Right ventricle myocardium superior (tissue), 1 donor: ENCODE results near the gene PRICKLE2. TPM values are rescaled to one million over a fixed set of nuclear protein-coding genes. Genes with fewer than 3 reads are reported as not detected.
"Not testable (repeated sequence)": the region's sequence is repeated elsewhere in the genome, so short reads cannot be mapped to it uniquely, and the experiment has no call there.

Source experiments
- ATAC-seq: fragments of 200-7000 bp; cut with Tn5 transposase; one replicate; pipeline ENCODE4 v1.9.1; 2020; ENCODE audit warnings: mild to moderate bottlenecking; ENCODE audit not compliant: poor library complexity
- DNase-seq: peaks from one replicate; pipeline ENCODE4 v3.0.0-alpha.2; 2020
- intact Hi-C: fragments of 100-400 bp; cut with DNase I; formaldehyde crosslinking; loops from one replicate; pipeline ENCODE4 v1.11.2; 2022
- total RNA-seq: library from RNA; stranded (reverse); fragmentation: NEBNext Ultra II Directional; extraction: Animal tissue kit (Norgen Biotek cat#: 25700); gene quantifications from one replicate; pipeline ENCODE4 v1.2.1, GENCODE V29; 2021
- donor health status: DM: no; HTN: yes; CAD: no; lungs with severe emphysema.

Gene PRICKLE2
- total RNA-seq, 1 donor from 2014 or later = 5.9 TPM

DNA sequence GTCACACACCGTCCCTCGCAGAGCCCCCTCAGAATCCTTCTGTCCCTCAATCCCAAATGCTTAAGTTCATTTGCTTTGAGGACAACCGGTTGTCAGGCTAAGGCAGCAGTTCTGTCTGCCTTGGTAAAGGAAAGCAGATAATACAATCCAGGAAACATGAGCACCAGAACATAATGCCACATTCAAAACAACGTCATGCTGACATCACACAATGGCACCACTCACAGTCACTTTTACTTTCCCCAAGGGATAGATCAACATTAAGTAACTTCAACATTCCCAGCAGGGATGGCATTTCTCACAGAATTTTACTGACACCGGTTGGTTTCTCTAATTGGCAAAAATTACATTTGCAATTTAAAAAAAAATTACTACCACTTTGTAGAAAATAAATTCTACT lies 127.3 kb downstream of the PRICKLE2 start:
- DNase-seq (no peak), ATAC-seq (no peak)
- intact Hi-C loops = no loop called here

DNA sequence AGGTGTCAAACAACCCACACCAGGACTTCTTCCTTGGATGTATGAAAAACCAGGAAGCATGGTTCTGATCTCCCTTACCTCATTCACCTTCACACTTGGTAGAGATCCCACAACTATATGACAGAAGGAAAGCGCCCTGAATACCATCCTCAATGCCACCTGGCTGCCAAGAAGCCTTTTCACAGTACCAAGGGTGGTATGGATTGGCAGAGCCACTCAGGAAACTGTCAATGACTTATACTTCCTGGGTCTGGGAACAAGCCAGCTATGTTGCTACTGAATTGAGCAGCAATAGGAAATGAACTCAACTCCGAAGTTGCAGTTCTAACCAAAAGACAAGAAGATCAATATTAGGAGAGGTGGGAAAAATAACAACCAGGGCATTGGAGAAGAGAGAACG lies 129.5 kb downstream of the PRICKLE2 start:
- DNase-seq = no peak
- ATAC-seq = no peak
- intact Hi-C loops = no loop called here

DNA sequence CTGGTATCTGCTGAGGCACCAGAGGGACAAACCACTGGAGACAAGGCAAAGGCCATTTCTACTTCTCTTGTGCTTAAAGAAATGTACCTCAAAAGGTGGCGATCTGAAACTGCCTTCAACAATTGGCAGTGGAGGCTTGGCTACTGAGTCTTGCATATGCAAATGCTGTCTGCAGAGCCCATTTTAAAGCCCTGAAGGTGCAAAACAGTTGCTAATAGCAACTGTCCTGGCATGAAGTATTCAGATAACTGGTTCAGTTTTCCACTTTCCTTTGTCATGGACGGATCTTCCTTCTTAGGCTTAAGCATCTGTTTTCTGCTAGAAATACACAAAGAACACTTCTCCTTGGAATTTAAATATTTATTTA lies 130.6 kb downstream of the PRICKLE2 start:
- intact Hi-C loops = no loop called here
- ATAC-seq = no peak
- DNase-seq = no peak

DNA sequence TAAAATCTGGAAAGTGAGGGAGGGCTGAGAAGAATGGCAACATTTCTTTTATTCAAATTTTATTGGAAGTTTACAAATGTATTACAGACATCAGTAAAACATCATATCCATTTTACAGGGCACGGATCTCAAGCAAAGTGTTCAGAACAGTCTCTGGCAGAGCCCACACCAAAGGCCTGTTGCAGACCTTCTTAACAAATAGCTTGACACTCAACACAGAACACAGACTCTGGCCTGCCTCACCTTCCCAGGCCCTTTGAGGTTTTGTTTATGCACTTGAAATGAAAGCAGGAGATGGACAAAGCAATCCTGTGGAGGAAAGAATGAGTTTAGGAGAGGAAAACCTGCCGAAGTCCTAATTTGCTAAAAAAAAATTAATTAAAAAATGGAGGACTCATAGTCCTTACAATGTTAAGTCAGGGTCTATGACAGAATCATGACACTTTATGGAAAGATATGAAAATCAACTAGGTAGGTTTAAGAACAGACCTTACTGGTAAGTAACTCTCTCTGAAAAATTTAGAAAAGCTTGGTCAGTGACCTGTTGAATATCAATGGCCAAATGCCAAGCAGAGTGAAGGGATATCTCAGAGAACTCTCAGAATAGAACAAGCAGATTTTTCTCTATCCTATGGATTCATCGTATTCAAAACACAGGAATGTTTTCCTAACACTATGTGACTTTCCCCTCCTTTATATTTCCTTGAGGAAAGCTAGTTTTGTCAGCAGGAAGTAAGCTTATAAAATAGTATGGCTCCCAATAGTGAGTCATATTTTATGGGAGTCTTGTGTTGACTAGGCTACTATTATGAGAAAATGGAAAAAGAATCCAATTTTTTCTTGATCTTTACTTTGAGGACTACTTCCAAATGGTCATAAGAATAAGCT lies 131.2 kb downstream of the PRICKLE2 start:
- intact Hi-C loops = no loop called here
- no peak for DNase-seq
- no peak for ATAC-seq

DNA sequence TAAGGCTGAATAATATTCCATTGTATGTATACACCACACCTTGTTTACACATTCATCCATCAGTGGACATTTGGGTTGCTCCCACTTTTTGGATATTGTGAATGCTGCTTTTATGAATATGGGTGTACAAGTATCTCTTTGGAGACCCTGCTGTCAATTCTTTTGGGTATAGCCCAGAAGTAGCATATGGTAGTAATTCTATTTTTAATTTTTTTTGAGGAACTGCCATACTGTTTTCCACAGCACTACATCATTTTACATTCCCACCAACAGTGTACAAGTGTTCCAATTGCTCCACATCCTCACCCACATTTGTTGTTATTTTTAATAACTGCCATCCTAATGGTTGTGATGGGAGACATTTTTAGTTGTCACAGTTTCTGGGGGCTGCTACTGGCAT lies 132.1 kb downstream of the PRICKLE2 start:
- ATAC-seq (no peak), DNase-seq (no peak)
- intact Hi-C loops = no loop called here

DNA sequence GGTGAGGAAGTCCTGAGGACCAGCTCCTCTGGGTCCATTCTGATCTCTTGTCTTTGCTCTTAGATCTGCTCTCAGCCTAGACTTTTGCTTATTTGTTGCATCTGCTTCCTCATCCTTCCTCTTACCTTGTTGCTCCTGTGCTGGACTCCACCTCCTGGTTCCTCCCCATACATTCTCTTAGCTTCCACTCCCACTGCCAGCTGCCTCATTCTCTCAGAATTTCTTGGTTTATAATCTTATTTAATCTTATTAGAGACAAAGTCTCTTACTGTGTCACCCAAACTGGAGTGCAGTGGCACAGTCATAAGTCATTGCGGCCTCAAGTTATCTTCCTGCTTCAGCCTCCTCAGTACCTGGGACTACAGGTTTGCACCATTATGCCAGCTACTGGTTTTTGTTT lies 133.8 kb downstream of the PRICKLE2 start:
- intact Hi-C loops = no loop called here
- no peak for ATAC-seq
- no peak for DNase-seq

DNA sequence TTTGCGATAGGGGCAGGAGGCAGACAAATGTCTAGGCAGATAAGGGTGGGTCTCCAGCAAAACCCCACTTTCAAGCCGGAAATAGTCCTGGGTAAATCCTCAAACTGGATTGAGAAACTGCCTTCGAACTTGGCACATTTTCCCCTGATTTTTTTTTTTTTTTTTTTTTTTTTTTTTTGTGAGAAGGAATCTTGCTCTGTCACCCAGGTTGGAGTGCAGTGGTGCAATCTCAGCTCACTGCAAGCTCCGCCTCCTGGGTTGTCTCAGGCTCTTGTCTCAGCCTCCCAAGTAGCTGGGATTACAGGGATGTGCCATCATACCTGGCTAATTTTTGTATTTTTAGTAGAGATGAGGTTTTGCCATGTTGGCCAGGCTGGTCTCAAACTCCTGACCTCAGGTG lies 135.9 kb downstream of the PRICKLE2 start:
- intact Hi-C loops, ATAC-seq: not testable (repeated sequence)
- peak; percentile 46 for DNase-seq

DNA sequence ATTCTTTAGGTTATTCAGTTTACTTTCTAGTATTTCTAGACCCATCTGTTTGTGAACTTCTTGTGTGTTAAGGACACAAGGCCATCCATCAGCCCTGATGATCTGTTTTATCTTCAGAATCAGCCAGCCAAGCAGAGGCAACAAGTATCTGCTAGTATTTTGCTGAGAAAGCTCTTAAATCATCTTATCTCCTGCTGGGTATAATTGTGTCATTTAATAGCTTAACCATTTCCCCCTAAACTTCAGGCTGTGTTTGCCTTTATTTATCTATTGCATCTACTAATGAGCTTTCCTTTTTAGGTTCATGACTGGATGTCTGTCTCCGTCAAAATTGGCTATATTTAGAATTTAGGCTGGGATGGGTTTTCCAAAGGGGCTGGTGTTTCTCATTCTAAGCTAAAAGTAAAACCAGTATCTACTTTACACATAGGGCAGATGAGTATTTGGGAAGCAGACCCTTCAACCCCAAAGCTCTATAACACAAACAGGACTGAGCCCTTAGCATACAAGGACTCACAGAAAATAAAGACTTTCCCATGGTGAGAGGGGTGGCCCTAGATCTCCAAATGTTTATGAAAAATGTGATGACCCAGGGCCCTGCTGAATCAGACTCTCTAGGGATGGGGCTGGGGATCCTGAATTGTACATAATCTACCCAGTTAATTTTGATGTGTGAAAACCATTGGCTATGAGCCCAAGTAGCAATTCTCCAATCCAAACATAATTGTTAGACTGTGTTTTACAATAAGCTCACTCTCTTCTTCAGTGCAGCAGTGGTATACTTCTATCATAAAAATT lies 136.7 kb downstream of the PRICKLE2 start:
- DNase-seq (no peak), ATAC-seq (no peak)
- intact Hi-C loops = no loop called here

DNA sequence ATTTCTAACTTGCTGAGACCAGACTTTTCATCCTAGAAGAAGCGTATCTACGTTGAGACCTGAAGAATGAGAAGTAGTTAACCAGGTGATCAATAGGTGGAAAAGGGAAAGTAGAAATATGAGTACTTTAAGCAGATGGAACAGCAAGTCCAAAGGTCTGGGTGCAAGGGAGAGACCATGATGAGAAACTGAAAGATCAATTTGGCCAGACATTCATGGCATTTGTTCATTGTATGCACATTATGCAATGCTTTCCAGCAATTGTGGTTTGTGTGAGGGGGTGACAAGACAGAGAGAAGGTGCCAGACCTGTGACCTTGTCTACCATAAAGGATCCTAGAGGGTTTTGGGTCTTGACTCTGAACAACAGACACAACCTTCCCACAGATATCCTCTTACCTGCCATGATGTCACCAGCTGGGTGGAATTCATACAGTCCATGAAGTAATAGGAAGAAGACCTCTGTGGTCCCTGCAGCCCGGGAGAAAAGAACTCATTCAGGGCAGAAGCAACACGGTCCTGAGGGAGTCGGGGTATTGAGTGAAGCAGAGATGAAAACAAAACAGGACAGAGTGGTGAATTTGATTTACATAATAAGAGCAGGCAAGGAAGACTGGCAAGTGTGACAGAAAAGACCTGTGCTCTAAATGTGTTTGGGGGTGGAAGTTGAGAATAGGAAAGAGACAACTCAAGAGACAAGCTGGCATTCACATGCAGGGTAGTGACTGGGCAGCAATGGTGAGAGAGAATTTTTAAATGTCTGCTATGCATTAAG lies 138.6 kb downstream of the PRICKLE2 start:
- ATAC-seq = no peak
- intact Hi-C loops = no loop called here
- no peak for DNase-seq

DNA sequence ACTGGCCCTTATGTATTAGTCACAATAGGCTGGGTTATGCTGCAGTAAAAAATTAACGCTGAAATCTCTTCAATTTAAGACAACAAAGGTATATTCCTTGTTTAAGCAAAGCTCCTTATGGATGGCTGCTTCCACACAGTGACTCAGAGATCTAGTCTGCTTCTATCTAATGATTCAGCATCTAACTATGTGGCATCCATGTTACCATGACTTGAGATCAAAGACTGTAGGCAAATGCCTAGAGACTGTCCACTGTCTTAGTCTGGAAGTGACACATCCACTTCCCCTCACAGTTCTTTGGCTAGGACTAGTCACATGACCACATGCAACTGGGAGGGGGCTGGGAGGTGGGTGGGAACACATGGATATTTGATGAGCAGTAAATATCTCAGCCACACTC lies 140.6 kb downstream of the PRICKLE2 start:
- intact Hi-C loops = no loop called here
- no peak for DNase-seq
- ATAC-seq = no peak

DNA sequence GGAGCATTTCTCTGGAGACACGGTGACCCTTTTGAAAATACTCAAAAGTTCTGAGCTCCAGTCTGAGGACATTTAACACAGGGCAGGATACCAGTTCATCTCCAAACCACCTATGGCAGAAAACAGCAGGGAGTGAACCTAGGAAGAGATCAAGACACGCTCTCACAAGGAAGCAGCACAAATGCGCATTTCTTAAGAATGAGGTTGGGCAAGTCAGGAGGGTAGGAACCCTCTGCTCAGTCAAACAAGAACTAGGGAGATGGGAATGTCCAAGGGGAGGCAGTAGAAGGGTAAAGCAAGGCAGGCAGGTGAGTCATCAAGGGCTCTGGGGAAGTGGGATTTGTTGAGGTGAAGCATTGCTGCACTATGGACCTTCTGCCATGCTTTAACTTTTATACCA lies 141.7 kb downstream of the PRICKLE2 start:
- DNase-seq (no peak), ATAC-seq (no peak)
- intact Hi-C loops = no loop called here

DNA sequence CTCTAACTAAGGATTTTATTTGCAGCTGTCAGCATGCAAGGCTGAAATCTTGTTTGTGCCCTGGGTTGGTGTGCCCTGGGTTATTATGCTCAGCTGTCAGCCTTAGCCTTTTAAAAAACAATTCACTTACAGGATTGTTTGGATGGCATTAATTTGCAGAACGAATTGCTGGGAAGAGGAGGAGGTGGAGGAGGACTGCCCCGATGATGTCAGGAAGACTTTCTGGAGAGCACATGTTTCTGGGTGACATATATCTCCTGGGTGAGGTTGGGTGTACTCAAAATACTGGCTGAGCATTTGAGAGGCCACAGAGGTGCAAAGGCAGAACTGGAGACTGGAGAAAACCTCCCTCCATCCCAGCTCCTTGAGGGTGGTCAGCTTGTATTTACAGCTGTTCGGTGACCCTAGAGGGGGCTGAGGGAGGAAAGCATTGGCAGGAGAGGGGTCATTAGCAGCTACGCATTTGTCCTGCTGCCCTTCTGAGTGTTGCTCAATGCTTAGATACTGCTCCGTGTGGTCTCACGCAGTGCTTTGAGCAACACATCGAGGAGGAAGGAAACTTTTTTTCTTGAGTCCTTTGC lies 142.2 kb downstream of the PRICKLE2 start:
- intact Hi-C loops = no loop called here
- DNase-seq (no peak), ATAC-seq (no peak)

DNA sequence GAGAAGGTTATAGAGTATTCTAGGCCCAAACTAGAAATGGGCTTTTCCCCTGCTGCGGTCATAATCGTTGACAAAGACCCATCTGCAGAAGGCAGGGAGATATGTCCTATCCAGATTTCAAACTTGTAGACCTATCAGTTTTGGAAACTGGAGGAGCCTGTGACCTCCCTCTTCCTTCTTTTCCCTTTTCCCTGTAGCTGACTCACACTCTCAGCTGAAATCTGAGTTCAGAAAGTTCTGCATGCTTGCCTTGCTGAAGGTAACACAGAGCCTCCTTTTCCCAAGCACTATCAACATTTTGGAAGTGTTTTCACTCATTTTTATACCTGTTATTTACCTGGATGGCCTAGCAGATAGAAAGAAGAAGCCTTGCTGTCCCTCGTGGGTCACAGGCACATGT lies 142.9 kb downstream of the PRICKLE2 start:
- DNase-seq (no peak), ATAC-seq (no peak)
- intact Hi-C loops = no loop called here

DNA sequence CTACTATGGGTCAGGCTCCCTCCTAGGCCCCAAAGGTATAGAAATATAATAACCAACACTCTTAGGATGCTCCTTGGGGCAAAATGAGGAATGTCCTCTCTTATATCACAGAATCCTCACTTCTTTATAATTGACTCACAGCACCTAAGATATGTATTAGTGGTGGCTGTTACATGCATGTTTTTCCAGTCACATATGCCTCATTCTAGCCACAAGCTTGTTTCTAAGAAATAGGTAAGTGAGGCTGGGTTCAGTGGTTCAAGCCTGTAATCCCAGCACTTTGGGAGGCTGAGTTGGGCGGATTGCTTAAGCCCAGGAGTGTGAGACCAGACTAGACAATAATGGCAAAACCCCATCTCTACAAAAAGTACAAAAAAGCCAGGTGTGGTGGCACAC lies 144.0 kb downstream of the PRICKLE2 start:
- ATAC-seq (no peak), DNase-seq (no peak)
- intact Hi-C loops = no loop called here

DNA sequence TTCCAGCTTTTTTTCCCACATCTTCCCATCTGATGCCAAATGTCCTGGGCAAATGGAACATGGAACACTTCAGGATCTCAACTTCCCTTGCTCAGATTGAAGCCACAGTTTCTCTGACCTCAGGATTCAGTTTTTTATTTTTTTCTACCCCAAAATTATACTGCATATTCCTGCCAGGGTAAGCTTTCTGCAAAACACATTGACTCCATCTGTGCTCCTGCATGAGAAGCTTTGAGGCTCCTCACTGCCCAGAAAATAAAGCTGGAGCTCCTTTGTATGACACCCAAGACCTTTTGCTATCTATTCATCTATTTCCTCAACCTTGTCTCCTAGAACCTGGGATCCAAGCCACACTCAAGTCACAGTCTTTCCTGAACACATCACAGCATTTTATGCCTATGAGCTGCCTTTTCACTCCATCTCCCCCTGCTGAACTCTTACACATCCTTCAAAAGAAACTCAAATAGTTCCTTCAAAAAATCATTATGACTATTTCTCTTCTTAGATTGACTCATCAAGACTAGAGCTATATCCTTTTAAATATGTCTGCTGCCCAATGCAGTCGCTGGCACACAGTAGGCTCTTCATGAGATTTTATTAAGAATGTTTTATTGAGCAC lies 144.5 kb downstream of the PRICKLE2 start:
- no peak for DNase-seq
- intact Hi-C loops = no loop called here
- ATAC-seq = no peak

DNA sequence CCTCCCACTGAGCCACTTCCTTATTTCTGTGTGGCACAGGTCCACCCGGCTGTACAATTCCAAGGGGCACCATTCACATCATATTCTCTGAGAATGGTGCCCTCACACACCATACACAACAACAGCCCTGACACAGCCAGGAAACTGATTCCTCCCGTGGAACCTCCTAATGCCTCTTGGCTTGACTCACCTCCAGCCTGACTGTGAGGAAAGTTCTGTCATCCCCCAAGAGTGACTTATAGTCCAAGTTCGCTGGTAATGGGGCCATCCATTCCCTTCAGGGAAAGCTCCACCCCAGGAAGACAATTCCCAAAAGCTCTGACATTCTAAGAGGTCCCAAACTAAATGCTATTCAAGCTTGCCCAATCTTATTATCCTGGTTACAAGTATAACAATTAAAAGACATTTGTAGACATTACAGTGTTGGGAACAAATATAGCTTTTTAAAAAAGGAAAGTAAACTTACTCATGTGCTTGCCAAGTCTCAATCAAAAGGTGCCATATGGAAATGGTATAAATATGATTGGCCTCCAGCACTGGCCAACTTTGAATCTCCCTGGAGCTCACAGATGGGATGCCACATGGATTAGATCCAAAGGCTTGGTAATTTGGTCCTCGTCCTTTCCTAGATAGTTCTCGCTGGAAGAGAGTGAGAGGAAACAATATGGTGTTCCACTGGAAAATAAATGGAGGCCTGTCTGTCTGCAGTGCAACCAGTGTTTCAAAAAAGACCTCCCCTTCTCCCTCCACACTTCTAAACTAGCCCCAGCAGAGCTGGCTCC lies 145.7 kb downstream of the PRICKLE2 start:
- ATAC-seq (no peak), DNase-seq (no peak)
- intact Hi-C loops = no loop called here

DNA sequence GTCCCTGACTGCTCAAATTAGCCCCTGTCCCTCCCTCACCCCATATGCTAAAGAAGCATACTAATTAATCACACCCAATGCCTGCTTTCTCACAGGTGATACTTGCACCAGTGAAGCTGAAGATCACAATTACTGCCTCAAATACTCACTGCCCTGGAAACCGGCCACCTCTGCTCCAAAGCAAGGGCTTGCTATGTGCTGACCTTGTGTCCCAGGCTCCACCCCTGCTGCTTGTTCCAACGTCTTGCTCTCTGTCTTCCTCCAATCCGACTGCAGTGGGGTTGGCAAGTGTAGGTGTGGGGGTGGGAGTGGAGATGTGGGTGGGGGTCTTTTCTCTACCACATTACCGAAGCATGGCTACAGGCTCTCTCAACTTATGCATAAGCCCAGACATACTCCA lies 146.3 kb downstream of the PRICKLE2 start:
- DNase-seq (no peak), ATAC-seq (no peak)
- intact Hi-C loops = no loop called here
